SIG-M5 treated with dmso at 0.1 percent for 504 hours (cell line): ENCODE results near the gene CSTA.

Source experiments
- DNase-seq: peaks from one replicate; lab custom pipeline; 2025; ENCODE audit not compliant: unreplicated experiment; lab: John Stamatoyannopoulos, UW

The CSTA gene

GRCh38 chr3:122322095-122323075 is 2.7 kb upstream of the CSTA start:
- peak; percentile 90 for DNase-seq

GRCh38 chr3:122325769-122326168 is 721 bp downstream of the CSTA start:
- DNase-seq, result no peak

GRCh38 chr3:122331886-122332285 is 6.8 kb downstream of the CSTA start:
- no peak for DNase-seq

GRCh38 chr3:122332551-122332950 is 7.5 kb downstream of the CSTA start:
- DNase-seq, result no peak

GRCh38 chr3:122342803-122343202 is 17.8 kb downstream of the CSTA start:
- DNase-seq, result no peak

- no peak for DNase-seq
These were observed 18.6 kb downstream of the CSTA start for GRCh38 chr3:122343654-122344053.

- no peak for DNase-seq
These were observed 24.1 kb downstream of the CSTA start for GRCh38 chr3:122349171-122349570.

GRCh38 chr3:122350814-122351418 is 25.9 kb downstream of the CSTA start:
- no peak for DNase-seq

GRCh38 chr3:122351612-122352011 is 26.6 kb downstream of the CSTA start:
- DNase-seq, result no peak

- no peak for DNase-seq
These were observed 28.2 kb downstream of the CSTA start for GRCh38 chr3:122353215-122353614.

- peak; percentile 33 for DNase-seq
These were observed 28.9 kb downstream of the CSTA start for GRCh38 chr3:122353893-122354401.

- DNase-seq, result no peak
These were observed 30.6 kb downstream of the CSTA start for GRCh38 chr3:122355612-122356011.

- DNase-seq, result peak; percentile 13
These were observed 31.4 kb downstream of the CSTA start for GRCh38 chr3:122356402-122356801.

- DNase-seq, result no peak
These were observed 33.0 kb downstream of the CSTA start for GRCh38 chr3:122357828-122358702.

GRCh38 chr3:122358703-122359032 is 33.6 kb downstream of the CSTA start:
- DNase-seq, result no peak

GRCh38 chr3:122362026-122362425 is 37.0 kb downstream of the CSTA start:
- DNase-seq, result no peak

- DNase-seq, result no peak
These were observed 39.4 kb downstream of the CSTA start for GRCh38 chr3:122364490-122364889.

GRCh38 chr3:122365073-122365472 is 40.0 kb downstream of the CSTA start:
- no peak for DNase-seq

GRCh38 chr3:122365582-122366378 is 40.7 kb downstream of the CSTA start:
- peak; percentile 60 for DNase-seq

GRCh38 chr3:122366379-122366749 is 41.3 kb downstream of the CSTA start:
- DNase-seq, result no peak
